ENCODE measurements around the gene RC3H1.
"Not testable (repeated sequence)": the region's sequence is repeated elsewhere in the genome, so short reads cannot be mapped to it uniquely, and the experiment has no call there.

RC3H1 gene

DNA sequence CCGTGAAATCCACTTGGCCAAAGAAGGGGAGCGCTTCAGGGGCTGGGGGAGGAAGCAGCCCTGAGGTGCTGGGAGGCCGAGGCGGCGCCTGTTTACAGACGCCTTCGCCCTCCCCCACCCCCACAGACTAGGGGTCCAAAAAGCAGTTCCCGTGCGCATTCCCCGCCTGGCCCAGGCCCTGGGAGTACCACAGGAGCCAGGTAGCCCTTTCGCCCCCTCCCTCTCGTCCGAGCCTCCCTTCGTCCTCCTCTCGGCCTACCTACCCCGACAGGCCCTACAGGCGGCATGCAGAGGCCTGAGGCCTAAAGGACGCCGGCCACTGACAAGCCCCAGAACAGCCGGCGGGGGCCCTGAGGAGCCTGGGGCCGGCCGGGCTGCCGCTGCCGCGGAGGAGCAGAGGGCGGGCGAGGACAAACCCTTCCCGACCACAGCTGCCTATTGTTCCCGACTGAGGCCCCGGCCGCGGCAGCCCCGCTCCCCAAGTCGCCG lies 522 bp downstream of the RC3H1 start:
- peak; percentile 6 for DNase-seq (ENCODE audit: low read depth)

DNA sequence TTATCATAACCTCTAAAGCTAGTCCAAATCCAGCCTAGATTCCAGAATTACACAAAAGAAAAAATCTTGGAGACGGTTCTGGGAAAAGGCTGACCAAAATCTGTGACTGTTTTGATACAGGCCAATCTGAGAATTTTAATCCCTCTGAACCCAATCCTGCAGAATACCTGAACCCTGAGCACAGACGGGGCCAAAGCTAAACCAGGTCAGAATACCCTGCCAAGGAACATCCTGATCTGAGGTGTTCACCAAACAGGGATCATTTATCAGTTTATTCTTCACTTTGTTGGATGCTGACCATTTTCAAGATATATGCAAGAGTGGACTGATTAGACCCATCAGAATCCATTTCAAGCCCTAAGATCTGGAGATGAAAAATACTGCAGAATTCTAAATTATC lies 3.6 kb downstream of the RC3H1 start:
- DNase-seq (ENCODE audit: low read depth) = no peak

DNA sequence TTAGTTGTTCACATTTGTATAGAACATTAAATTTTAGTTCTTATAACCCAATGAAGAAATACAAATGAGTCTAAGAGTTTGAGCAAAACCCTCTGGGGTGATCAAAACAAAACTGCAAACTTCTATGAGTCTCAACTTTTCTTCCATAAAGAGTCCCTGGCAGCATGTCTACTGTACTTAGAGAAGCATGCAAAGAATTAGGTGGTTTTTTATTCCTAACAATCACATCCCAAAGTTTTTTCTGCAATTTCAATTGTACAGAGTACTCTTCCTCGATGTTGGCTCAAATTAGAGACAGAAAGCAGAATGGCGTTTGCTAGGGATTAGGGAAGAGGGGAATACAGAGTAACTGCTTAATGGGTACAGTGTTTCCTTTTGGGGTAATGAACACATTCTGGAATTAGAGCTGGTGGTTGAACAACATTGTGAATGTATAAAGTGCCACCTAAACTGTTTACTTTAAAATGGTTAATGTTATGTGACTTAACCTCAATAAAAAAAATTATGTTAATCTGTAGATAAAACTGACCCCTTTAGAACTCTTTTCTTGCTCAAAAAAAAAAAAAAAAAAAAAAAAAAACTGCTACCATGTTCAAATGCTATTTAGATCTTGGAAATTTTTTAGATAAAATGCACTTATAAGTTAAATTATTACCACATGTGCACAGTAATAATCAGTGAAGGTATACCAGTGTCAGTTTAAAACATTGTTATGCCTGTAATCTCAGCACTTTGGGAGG lies 4.8 kb downstream of the RC3H1 start:
- no peak for DNase-seq (ENCODE audit: low read depth)

- no peak for DNase-seq (ENCODE audit: low read depth)
Measured at GRCh38 chr1:174013864-174014418, 8.2 kb downstream of the RC3H1 start.

- no peak for DNase-seq (ENCODE audit: low read depth)
Measured at GRCh38 chr1:174008979-174009378, 13.2 kb downstream of the RC3H1 start.

DNA sequence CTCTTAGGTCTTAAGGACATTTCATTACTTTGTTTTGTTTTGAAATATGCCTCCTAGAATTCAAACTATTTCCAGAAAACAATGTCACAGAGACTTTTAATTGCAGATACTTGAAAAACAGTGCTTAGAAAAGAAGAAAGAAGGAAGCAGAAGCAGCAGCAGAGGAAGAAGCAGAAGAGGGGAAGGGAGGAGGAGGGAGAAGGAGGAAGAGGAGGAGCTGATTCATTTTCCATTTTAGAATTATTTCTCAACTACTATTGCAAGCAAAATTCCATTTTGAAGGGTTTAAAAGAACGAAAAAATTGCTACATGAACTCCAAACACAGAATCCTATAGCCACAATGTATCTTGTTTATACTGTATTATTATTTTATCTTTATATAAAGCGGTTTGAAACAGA lies 13.9 kb downstream of the RC3H1 start:
- DNase-seq (ENCODE audit: low read depth) = no peak

GRCh38 chr1:174007851-174008250 lies 14.3 kb downstream of the RC3H1 start:
- no peak for DNase-seq (ENCODE audit: low read depth)

- no peak for DNase-seq (ENCODE audit: low read depth)
Measured at GRCh38 chr1:174005032-174005431, 17.1 kb downstream of the RC3H1 start.

GRCh38 chr1:174003867-174004266 lies 18.3 kb downstream of the RC3H1 start:
- no peak for DNase-seq (ENCODE audit: low read depth)

GRCh38 chr1:174001573-174001972 lies 20.6 kb downstream of the RC3H1 start:
- DNase-seq (ENCODE audit: low read depth) = no peak

DNA sequence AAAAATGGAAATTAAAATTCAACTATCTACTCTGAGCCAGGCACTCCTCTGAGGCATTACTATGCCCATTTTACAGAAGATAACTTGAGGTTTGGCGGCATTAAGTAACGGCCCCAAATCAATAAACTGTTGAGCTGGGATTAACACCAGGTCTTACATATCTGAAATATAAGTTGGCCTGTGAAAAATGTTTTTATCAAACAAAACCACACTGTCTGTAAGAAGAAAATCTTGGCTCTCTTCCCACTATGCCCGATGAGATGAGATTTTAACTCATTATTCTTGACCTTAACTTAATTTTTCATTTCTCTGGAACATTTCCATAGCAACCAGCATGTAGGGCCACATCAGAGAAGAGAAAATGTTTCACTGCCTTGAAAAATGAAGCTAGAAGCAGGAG lies 21.8 kb downstream of the RC3H1 start:
- DNase-seq (ENCODE audit: low read depth) = no peak

GRCh38 chr1:173997791-173998190 lies 24.4 kb downstream of the RC3H1 start:
- no peak for DNase-seq (ENCODE audit: low read depth)

GRCh38 chr1:173996995-173997394 lies 25.2 kb downstream of the RC3H1 start:
- no peak for DNase-seq (ENCODE audit: low read depth)

- no peak for DNase-seq (ENCODE audit: low read depth)
Measured at GRCh38 chr1:173995475-173995874, 26.7 kb downstream of the RC3H1 start.

- DNase-seq (ENCODE audit: low read depth) = not testable (repeated sequence)
Measured at GRCh38 chr1:173993948-173994347, 28.2 kb downstream of the RC3H1 start.

DNA sequence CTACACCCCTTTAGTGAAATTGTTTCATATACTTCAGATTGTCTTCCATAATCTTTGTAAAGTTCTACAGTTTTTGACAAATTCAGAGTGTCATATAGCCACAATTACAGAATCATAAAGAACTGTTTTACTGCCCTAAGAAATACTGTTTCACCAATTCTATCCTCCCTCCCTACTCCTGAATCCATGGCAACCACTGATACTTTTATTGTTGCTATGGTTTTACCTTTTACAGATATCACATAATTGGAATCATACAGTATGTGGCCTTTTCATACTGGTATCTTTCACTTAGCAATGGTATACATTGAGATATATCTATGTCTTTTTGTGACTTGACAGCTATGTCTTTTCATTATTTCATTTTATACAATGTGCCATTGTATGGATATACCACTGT lies 34.1 kb downstream of the RC3H1 start:
- DNase-seq (ENCODE audit: low read depth) = no peak

DNA sequence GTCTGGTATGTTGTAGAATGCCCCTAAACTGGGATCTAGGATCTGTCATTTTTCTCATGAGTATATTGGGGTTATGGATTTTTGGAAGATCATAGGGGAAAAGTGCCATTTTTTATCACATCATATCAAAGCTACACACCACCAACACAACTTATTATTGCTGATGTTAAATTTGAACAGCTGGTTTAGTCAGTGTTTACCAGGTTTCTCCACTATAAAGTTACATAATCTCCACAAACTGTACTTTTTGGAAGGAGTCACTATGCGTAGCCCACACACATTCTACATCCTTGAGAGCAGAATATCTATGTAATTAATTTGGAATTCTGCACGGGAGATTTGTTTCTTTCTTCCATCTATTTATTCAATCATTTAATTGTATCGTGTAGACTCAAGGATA lies 35.2 kb downstream of the RC3H1 start:
- DNase-seq (ENCODE audit: low read depth) = no peak

- no peak for DNase-seq (ENCODE audit: low read depth)
Measured at GRCh38 chr1:173970252-173970651, 51.9 kb downstream of the RC3H1 start.

- DNase-seq (ENCODE audit: low read depth) = not testable (repeated sequence)
Measured at GRCh38 chr1:173965896-173966295, 56.3 kb downstream of the RC3H1 start.

DNA sequence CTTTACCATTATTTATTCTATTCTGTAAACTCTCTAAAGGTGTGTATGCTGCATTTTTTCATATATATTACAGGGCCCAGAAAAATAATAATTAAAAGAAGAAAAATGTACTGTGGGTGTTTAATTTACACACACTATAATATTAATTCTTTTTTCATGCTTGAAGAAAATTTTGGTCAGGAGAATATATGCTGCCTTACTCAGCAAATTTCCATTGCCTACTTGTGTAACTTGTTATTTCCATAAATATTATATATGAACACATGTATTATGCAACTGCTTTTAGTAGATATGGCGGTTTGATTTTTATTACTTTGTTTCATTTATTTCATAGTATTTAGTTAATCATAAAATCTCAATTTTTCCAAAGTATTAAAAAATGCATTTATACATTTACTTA lies 58.7 kb downstream of the RC3H1 start:
- DNase-seq (ENCODE audit: low read depth) = no peak

DNA sequence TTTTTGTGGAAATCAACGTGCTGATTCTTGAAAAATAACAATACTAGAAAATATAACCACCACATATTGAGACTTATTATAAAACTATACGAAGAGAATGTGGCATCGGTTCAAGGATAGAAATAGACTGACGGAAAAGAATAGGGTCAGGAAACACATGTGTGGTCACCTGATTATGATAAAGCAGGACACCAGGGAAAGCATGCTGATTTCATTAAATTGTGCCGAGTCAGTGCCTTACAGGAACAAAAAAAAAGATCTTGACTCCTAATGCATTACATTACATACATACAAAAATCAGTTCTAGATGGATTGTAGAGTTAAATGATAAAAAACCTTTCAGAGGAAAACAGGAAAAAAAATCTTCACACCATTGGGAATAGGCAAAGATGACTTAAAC lies 61.5 kb downstream of the RC3H1 start:
- DNase-seq (ENCODE audit: low read depth) = no peak

- DNase-seq (ENCODE audit: low read depth) = no peak
Measured at GRCh38 chr1:173954179-173954578, 68.0 kb downstream of the RC3H1 start.

DNA sequence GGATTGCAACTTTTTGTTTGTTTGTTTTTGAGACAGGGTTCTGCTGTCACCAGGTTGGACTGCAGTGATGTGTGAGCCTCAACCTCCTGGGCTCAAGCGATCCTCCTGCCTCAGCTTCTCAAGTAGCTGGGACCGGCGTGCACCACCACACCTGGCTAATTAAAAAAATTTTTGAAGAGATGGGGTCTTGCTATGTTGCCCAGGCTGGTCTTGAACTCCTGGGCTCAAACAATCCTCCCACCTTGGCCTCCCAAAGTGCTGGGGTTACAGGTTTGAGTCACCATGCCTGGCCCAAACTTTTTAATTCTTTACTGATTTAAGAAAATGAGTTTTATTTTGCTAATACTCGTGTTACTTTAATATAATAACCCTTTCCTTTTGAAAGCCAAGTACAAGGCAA lies 73.6 kb downstream of the RC3H1 start:
- DNase-seq (ENCODE audit: low read depth) = no peak

DNA sequence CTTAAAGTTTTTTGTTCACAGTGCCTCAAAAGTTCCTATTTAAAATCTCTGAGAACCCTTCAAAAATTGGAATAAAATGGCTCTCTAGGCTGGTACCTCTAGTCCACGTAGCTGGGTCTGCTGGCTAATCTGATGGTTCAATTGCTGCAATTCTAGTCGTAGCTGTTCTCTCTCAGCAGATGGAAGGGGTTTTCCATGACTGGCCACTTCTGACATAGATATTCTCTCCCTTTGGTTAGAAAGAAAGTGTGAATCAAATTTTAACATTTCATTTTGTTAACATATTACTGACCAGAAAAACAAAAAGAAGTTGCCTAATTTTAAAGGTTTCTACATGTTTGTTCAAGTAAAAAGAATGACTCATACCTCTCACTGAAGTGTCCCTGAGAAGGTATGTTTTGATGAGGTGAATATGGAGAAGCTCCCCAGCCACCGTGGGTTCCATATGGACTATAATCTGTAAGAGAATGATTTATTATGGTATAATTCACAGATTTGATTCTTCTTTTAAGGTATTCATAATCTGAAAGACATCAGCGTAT lies 75.7 kb downstream of the RC3H1 start:
- DNase-seq (ENCODE audit: low read depth) = no peak

Measured in activated T-helper 9 cell treated with anti-CD3 and anti-CD28 coated beads, Interleukin-2, amount 50 U/mL, for 16 hours (primary cell).